Omental fat pad (tissue), 4 donors: ENCODE data around the gene SUSD2. TPM values are rescaled to one million over a fixed set of nuclear protein-coding genes. Genes with fewer than 3 reads are reported as not detected.
"Not testable (repeated sequence)": the region's sequence is repeated elsewhere in the genome, so short reads cannot be mapped to it uniquely, and the experiment has no call there.

Experiments
- ATAC-seq: fragments of 150-250 bp; one replicate; pipeline ENCODE4 v1.9.1; 2016; ENCODE audit warnings: mild to moderate bottlenecking, moderate library complexity; ENCODE audit not compliant: low FRiP score
- DNase-seq: peaks from one replicate; pipeline ENCODE4 v3.0.0-alpha.2; 2019; ENCODE audit warnings: low spot score
- total RNA-seq, 4 donors: library from RNA; depleted of rRNA; stranded (reverse); fragments of >200 nt; gene quantifications; one replicate each; pipeline ENCODE4 v1.1.0, GENCODE V29; 2016
- TF ChIP-seq, protein P1 (sequence below), 3 donors: fragments of 450-650 bp; IDR thresholded peaks; one replicate each; pipeline ENCODE4 v1.5.1; 2016 to 2017; ENCODE audit warnings: antibody characterized with exemption in 3 of 3, mild to moderate bottlenecking in 3 of 3, moderate library complexity in 2 of 3

SUSD2 gene
- total RNA-seq, 4 donors from 2014 or later, result 2.3 to 8.0 (median 4.7) TPM

- no peak for ATAC-seq
- DNase-seq, result no peak
- TF ChIP-seq, protein P1, sequence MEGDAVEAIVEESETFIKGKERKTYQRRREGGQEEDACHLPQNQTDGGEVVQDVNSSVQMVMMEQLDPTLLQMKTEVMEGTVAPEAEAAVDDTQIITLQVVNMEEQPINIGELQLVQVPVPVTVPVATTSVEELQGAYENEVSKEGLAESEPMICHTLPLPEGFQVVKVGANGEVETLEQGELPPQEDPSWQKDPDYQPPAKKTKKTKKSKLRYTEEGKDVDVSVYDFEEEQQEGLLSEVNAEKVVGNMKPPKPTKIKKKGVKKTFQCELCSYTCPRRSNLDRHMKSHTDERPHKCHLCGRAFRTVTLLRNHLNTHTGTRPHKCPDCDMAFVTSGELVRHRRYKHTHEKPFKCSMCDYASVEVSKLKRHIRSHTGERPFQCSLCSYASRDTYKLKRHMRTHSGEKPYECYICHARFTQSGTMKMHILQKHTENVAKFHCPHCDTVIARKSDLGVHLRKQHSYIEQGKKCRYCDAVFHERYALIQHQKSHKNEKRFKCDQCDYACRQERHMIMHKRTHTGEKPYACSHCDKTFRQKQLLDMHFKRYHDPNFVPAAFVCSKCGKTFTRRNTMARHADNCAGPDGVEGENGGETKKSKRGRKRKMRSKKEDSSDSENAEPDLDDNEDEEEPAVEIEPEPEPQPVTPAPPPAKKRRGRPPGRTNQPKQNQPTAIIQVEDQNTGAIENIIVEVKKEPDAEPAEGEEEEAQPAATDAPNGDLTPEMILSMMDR (IDR thresholded peaks at IDR 0.05), result no peak
Measured at GRCh38 chr22:24232124-24232523, 50.8 kb downstream of the SUSD2 start.

DNA sequence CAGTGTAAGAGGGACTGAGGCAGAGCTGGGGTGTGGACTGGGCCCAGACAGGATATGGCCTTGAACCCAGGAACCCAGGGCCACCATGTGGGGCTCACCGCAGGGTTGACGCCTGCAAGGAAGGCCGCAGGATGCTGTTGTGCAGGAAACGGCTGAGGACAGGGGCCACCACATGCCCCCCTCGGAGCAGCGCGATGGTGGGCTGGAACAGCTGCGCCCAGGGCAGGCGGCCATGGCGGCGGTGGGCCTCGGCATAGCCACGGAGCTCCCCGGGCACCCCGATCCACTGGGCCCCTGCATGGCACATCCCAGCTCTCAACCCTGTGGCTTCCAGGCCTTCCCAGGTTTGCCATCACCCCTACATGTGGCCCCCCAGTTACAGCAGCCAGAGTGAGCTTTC lies 51.4 kb downstream of the SUSD2 start:
- TF ChIP-seq, protein P1 (IDR thresholded peaks at IDR 0.05), result no peak
- DNase-seq (no peak), ATAC-seq (no peak)

DNA sequence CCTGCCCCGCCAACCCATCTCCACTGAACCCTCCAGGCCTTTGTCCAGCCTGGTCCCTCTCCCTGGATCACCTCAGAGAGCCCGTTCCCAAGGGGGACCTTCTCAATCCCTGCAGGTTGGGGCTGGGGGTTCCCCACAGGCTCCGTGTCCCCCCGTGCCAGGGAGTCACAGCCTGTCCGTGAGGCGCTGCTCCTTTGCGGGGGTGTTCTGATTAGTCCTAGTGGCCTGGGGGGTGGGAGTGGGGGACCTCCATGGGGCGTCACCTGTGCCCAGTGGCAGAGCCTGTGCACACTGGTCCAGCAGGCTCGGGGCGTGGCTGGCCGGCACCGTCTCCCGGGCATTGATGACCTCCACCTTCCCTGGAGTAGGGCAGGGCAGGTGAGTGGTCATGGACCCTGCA lies 51.9 kb downstream of the SUSD2 start:
- TF ChIP-seq, protein P1 (IDR thresholded peaks at IDR 0.05), result no peak
- no peak for ATAC-seq

DNA sequence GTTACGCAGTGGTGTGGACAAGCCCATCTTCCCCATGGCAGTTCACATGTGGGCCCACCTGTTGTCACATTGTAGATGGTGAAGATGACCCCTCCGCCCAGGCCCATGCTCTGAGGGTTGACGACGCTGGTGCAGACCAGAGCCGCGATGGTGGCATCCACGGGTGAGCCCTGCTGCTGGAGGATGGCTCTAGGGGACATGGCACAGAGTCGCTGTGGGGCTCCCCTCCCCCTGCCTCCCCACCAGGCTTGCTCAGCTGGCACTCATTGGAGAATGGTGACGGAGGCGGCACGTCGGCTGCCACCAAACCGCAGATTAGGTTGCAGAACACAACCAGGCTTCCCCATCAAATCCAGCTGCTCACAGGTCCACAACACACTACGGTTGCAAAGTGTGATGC lies 52.5 kb downstream of the SUSD2 start:
- ATAC-seq (no peak), DNase-seq (no peak)

More for the DNA sequence above, 51.9 kb downstream of the SUSD2 start:
- DNase-seq, result no peak

DNA sequence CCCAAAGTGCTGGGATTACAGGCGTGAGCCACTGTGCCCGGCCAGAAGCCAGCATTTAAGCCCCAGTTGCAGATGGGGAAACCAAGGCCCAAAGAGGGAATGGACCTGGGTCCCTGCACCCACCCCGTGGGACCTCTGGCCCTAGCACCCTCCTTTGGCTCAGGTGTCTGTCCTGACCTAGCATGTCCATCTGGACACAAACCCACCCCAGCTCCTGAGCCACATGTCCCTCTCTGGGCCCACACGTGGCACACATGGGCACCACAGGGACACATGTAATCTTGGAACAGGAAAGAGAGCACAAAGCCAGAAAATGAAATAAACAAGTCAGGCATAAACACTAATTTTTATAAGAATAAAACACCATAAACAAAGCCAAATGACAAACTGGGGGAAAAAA lies 54.0 kb downstream of the SUSD2 start:
- no peak for DNase-seq
- no peak for ATAC-seq
- TF ChIP-seq, protein P1 (IDR thresholded peaks at IDR 0.05), result no peak

More for the DNA sequence above, 52.5 kb downstream of the SUSD2 start:
- TF ChIP-seq, protein P1 (IDR thresholded peaks at IDR 0.05), result no peak

GRCh38 chr22:24236656-24237055 lies 55.4 kb downstream of the SUSD2 start:
- ATAC-seq, result no peak

GRCh38 chr22:24238101-24238694 lies 56.9 kb downstream of the SUSD2 start:
- ATAC-seq, result not testable (repeated sequence)

More at GRCh38 chr22:24236656-24237055, 55.4 kb downstream of the SUSD2 start:
- DNase-seq, result no peak
- TF ChIP-seq, protein P1 (IDR thresholded peaks at IDR 0.05), result no peak

More at GRCh38 chr22:24238101-24238694, 56.9 kb downstream of the SUSD2 start:
- not testable (repeated sequence) for DNase-seq

Other genes with a start within 250 kb of the SUSD2 start
- gene GSTT2B, start 220.3 kb upstream of the SUSD2 start, total RNA-seq, result 1 to 10 TPM in 3 of 4 donors, under 1 TPM in 1; 0.95 to 7.7 (median 3.3) TPM
- 1 to 10 TPM in 1 of 4 donors, under 1 TPM in 1, not detected in 2; 0.84 to 1.1 TPM for gene DDTL, start 214.6 kb upstream of the SUSD2 start, total RNA-seq
- 100 to 1,000 TPM; 107 to 168 (median 143) TPM for gene DDT, start 207.0 kb upstream of the SUSD2 start, total RNA-seq
- gene GSTT2, start 201.4 kb upstream of the SUSD2 start, total RNA-seq, result not detected
- not detected for gene GSTT4, start 176.0 kb upstream of the SUSD2 start, total RNA-seq
- gene CABIN1, start 170.2 kb upstream of the SUSD2 start, total RNA-seq, result 10 to 100 TPM; 27.0 to 56.9 (median 29.2) TPM
- gene GGT5, start 63.6 kb downstream of the SUSD2 start, total RNA-seq, result 10 to 100 TPM; 45.4 to 70.6 (median 51.0) TPM
- 10 to 100 TPM; 31.3 to 44.9 (median 35.6) TPM for gene SPECC1L, start 89.3 kb downstream of the SUSD2 start, total RNA-seq
- 1 to 10 TPM; 1.7 to 4.5 (median 2.5) TPM for gene ADORA2A, start 246.1 kb downstream of the SUSD2 start, total RNA-seq